Measurements from ENCODE around the gene TOX3. TPM values are rescaled to one million over a fixed set of nuclear protein-coding genes. Genes with fewer than 3 reads are reported as not detected.
A peak's percentile ranks its signal among the peaks of the same experiment; 100 is the strongest.

TOX3 gene
- total RNA-seq, 1 experiment from 2014 or later, result 20.2 TPM

DNA sequence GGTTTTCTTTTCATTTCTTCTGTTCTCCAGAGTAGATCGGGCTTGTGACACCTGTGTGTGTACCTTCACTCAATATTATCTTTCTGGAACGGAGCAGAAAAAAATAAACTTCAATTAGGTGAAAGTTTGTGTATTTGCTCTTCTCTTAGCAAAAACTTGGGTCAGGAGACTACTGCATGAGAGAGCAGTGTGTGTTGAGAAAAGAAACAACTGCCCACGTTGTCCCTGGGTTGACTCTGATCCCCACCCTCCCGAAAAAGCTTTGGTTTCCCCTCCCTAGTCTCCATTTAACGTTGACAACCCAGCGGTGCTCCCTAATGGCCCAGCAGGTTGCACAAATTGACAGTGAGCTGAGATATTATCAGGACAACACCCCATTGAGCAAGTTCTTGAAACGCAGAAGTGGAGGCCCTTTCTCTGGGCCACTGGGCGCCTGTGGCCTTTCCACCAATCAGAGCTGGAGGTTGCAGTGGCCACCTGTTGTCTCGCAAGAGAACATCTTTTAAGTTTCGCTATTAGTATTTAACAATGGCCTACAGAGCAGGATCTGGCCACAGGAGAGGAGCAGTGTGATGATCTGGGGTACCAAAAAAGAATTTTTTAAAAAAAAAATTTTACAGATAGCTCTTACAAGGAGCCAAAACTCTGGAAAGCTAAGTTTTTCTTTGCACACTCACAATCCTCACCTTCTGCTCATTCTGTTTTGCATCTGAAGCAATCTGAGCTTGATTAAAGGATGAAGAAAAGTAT is 1.5 kb upstream of the TOX3 start:
- peaks cover 8% of the 10 kb centered on the region; the same call in 1 of the 2 replicates for H3K79me2 ChIP-seq (ENCODE audit: insufficient read depth, low read length)
- no peak overlapping the region for H3K27ac ChIP-seq (ENCODE audit: insufficient read length, low read depth, low read length)
- DNase-seq, result peak; percentile 50
- H3K4me1 ChIP-seq (ENCODE audit: insufficient read depth, low read length), result peaks cover 5% of the 10 kb centered on the region; the same call in 1 of the 2 replicates
- H4K91ac ChIP-seq (ENCODE audit: insufficient read length, low read depth, low read length), result no peak overlapping the region
- TF ChIP-seq, protein P1, sequence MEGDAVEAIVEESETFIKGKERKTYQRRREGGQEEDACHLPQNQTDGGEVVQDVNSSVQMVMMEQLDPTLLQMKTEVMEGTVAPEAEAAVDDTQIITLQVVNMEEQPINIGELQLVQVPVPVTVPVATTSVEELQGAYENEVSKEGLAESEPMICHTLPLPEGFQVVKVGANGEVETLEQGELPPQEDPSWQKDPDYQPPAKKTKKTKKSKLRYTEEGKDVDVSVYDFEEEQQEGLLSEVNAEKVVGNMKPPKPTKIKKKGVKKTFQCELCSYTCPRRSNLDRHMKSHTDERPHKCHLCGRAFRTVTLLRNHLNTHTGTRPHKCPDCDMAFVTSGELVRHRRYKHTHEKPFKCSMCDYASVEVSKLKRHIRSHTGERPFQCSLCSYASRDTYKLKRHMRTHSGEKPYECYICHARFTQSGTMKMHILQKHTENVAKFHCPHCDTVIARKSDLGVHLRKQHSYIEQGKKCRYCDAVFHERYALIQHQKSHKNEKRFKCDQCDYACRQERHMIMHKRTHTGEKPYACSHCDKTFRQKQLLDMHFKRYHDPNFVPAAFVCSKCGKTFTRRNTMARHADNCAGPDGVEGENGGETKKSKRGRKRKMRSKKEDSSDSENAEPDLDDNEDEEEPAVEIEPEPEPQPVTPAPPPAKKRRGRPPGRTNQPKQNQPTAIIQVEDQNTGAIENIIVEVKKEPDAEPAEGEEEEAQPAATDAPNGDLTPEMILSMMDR (conservative IDR thresholded peaks at IDR 0.05), result no peak
- Mint-ChIP-seq H3K36me3 (ENCODE audit: insufficient read depth in 1 of 3, low read depth in 3 of 3) (peaks cover 0 to 2% (median 0%) of the 10 kb centered on the region in 3 experiments; a peak in 3 of 7 replicates), H3K9me3 (no peaks in the 10 kb centered on the region), H3K27ac (peak overlapping the region in 1 of 3 experiments; percentile 96; a peak in 3 of 7 replicates), H3K4me1 (peaks cover 57 to 62% of the 10 kb centered on the region in 2 experiments), H3K4me3 (peak overlapping the region; percentile 84 to 94), H3K27me3 (ENCODE audit: low read depth) (peaks cover 58% of the 10 kb centered on the region)
- H2BK120ac ChIP-seq (ENCODE audit: low read depth, low read length, poor library complexity, severe bottlenecking), result no peak overlapping the region
- H3K27me3 ChIP-seq (ENCODE audit: insufficient read depth, low read length), result peaks cover 12% of the 10 kb centered on the region; the same call in 1 of the 2 replicates
- no peak overlapping the region for H3T11ph ChIP-seq (ENCODE audit: low read length)
- no peak overlapping the region for H2AFZ ChIP-seq (ENCODE audit: low read length)
- H3K4ac ChIP-seq (ENCODE audit: low read depth, low read length), result no peak overlapping the region
- no peak overlapping the region for H2BK15ac ChIP-seq (ENCODE audit: low read depth, low read length)
- no peak overlapping the region for H3K14ac ChIP-seq (ENCODE audit: insufficient read depth, low read length)
- H2BK5ac ChIP-seq (ENCODE audit: insufficient read length, low read length), result no peak overlapping the region
- no peaks in the 10 kb centered on the region for H3K9me3 ChIP-seq (ENCODE audit: control insufficient read depth, low read depth, low read length)
- no peak overlapping the region for H2AK5ac ChIP-seq (ENCODE audit: insufficient read length, low read length)
- H2BK20ac ChIP-seq (ENCODE audit: low read depth, low read length, poor library complexity, severe bottlenecking), result no peak overlapping the region
- peaks cover 17% of the 10 kb centered on the region for H3K23me2 ChIP-seq (ENCODE audit: insufficient read length, low read depth, low read length, poor library complexity, severe bottlenecking)
- no peak overlapping the region for H4K8ac ChIP-seq (replicated peaks; ENCODE audit: insufficient read length, low read depth, low read length)
- no CpG with 5 or more reads among the region's 10 CpGs for WGBS (ENCODE audit: extremely low coverage, insufficient read length, low lambda C conversion rate)
- H3K23ac ChIP-seq (ENCODE audit: insufficient read length, low read depth, low read length), result no peak overlapping the region
- H4K5ac ChIP-seq (ENCODE audit: insufficient read length, low read depth, low read length), result no peak overlapping the region
- H3K56ac ChIP-seq (ENCODE audit: insufficient read length, low read depth, low read length), result no peak overlapping the region
- no peak overlapping the region for H3K18ac ChIP-seq (ENCODE audit: insufficient read length, low read depth, low read length)
- no peak overlapping the region for H2BK12ac ChIP-seq (ENCODE audit: insufficient read length, low read depth, low read length)
- peak overlapping the region; percentile 79 for H3K4me2 ChIP-seq (ENCODE audit: insufficient read depth, insufficient read length, low read length)
- no peak overlapping the region for H3K9ac ChIP-seq (ENCODE audit: extremely low read depth, insufficient read length, low read length)
- no peaks in the 10 kb centered on the region for H4K20me1 ChIP-seq (ENCODE audit: control insufficient read depth, insufficient read depth, insufficient read length)
- H3K79me1 ChIP-seq (ENCODE audit: insufficient read depth, low read depth, low read length, poor library complexity, severe bottlenecking), result no peaks in the 10 kb centered on the region

Data from H9 (cell line).